Germinal center (tissue), 1 donor: ENCODE measurements around the gene SRRD.
"Not testable (repeated sequence)": the region's sequence is repeated elsewhere in the genome, so short reads cannot be mapped to it uniquely, and the experiment has no call there.

Experiments
- DNase-seq: peaks from one replicate; pipeline ENCODE4 v3.0.0; 2012; ENCODE audit warnings: mixed read lengths, low spot score

The SRRD gene

DNA sequence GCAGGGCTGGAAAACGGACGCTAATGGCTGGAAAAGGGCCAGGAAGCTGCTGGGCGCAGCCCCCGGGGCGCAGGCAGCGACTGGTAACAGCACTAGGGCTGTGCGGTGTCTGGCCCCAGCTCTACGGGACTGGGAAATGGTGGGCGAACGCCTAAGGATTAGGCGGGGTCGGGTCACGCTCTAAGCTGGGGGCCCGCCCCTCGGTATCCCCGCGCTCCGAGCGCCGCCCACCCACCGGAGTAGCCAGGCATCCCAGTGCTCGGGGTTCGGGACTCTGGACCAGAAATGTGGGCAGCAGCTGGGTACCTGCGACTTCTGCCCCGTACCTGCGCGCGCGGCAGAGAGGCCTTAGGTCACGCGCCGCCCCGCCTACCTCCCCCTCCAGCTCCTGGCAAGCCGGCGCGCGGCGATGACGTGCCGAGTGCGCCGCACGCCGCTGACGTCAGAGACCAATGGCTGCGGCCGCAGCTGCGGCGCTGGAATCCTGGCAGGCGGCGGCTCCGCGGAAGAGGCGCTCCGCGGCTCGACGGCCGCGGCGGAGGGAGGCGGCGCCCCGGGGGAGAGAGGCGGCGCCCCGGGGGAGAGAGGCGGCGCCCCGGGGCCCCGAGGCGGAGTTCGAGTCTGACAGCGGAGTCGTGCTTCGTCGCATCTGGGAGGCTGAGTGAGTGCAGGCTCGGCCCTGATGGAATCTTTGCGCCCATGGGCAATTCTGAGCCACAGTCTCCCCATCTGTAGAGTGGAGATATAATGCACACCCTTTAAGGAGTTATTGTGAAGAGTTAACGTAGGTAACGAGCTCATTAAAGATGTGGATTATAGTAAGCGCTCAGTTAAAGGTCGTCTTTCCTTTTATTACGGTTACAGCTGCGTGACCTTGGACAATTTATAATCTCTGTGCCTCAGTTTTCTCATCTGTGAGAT, at the start of gene SRRD, which contains the start of gene HPS4:
Gene SRRD (plus strand): TSS at position 439 of the 921 bp plus-strand sequence. CDS start 14 bp downstream, at position 453.
Gene HPS4 (minus strand): TSS at position 345 of the 921 bp plus-strand sequence. CDS start 2,021 bp downstream, outside the sequence.
- DNase-seq = peak; percentile 94

DNA sequence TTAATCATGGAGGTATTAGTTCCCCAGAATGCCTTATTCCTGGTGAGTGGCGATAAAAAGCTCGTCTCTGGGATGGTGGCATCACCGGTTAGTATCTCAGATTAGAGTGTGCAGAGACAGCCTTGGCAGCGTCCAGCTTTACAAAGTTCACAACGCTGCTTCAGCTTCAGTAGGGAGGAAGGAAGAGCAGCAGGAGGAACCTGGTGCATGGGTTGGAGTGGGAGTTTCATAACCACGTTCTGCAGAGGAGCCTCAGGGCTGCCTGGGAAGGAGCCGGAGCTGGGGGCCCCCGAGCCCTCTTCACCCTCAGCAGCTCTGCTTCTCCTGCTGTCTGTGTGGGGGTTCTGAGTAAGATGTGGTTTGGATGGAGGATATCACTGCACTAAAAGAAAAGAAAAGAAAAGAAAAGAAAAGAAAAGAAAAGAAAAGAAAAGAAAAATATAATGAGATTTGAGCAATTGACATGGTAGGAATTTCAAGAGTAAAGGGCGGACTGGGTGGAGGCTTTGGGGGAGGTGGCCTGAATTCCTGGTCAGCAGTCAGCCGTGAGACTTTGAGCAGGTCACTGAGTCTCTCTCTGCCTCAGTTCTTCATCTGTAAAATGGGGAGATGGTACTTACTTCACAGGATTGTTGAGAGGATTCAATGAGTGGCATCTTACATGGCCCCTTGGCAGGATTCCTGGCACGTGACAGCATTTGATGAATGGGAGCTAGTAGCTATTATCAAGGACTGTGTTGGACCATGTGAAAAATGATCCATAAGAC, 48.2 kb upstream of the SRRD start:
- DNase-seq = no peak

- DNase-seq = no peak
Measured at GRCh38 chr22:26436903-26437515, 46.7 kb upstream of the SRRD start.

DNA sequence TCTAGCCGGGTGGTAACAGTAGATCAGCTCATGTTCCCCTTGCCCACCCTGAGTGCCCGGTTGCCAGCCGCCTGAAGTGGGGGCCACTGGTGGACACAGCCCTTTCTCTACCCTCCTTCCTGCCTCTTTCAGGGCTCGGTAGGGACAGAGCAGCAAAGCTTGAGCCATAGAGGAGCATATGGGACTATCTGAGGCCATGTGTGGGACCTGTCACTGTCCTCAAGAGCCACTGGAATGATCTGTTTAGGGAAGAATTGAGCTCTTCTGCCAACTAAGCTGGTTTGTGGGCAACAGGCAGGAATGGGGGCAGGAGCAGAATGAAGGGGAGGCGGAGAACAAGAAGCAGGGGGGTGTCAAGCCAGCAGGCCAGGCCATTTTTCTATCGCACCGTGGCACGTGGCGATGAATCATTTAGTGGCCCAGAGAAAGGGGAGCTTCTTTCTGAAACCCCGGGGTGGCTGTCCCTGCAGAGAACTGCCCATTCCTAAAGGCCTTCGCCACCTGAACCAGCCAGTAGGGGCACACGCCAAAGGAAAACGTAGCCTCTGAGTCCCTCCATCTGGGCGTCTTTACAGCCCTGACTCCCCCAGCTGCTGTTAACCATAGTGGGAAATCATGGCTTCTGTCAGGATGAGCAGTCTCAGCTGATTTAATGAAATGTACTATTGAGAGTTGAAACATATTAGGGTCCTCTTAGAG, 45.8 kb upstream of the SRRD start:
- DNase-seq = no peak

GRCh38 chr22:26438776-26439175, 44.9 kb upstream of the SRRD start:
- not testable (repeated sequence) for DNase-seq

DNA sequence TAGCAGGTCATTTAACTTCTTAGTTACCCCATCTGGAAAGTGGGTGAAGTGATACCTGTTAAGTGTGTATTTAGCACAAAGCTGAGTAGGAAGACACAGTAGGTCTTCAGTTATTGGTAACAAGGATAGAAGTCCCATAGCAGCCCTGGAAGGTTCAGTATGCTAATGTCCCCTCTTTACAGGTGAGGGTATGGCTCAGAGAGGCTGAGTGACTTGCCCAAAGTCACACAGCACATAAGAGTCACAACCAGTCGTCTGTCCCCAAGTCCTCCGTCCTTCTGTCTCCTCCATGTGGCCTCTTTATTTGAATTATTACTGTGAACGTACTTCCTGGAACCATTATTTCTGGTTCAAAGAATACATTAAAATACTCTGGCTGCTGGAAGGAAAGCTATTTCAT, 44.1 kb upstream of the SRRD start:
- DNase-seq = no peak

DNA sequence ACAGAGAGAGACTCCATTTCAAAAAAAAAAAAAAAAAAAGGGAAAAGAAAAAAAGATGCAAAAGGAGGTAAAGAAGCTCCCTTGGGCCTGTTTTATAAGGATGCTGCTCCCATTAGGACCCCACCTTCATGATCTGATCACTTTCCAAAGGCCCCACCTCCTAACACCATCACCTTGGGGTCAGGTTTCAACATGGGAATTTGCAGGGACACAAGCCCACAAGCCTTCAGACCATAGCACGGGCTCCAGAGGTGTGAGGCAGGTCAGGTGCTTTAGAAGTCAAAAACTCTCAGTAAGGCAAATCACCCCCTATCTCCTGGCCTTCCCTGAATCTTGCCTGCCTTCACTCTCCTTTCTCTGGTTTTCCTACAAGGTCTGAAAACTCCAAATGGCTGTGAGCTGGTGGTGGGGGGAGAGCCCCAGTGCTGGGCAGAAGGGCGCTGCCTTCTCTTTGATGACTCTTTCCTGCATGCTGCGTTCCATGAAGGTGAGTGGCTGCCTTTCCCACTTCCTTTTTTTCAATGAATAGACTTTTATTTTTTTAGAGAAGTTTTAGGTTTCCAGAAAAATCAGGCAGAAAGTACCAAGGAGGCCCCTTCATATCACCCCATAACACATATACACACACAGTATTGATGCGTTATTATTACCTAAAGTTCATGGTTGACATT, 41.5 kb upstream of the SRRD start:
- DNase-seq = no peak

DNA sequence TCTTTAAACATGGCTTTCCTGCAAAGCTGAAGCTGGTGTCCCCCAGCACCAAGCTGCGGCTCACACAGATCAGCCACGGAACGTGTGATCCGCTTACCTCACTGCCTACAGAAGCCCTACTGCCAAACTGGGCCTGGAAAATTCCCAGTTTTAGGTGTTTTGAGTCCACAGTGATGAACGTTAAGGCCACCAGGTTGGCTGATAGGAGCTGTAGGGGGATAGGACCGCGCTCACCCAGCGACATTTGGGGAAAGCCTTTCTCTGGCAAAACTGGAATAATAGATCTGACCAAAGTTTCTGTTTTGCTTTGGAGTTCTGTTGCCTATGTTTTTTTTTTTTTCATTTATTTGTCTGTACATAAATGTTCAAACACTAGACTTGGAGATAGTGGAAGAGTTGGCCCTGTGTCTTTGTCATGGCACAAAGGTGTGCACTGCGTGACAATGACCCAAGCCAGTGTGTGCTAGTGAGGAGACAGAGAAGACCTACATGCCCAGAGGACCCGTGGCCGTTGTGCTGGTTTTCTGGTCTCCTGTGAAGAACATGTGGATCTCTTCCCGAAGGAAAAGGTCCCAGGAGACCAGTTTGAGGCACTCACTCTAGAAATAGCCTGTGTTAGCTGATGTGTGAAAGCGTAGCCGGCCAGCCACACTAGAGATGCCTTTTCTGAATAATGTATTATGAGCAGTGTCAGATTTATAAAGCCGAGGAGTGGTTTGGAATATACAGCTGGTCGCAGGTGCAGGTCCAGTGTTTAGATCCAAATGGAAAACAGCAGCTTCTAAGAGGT, 39.6 kb upstream of the SRRD start:
- no peak for DNase-seq

DNA sequence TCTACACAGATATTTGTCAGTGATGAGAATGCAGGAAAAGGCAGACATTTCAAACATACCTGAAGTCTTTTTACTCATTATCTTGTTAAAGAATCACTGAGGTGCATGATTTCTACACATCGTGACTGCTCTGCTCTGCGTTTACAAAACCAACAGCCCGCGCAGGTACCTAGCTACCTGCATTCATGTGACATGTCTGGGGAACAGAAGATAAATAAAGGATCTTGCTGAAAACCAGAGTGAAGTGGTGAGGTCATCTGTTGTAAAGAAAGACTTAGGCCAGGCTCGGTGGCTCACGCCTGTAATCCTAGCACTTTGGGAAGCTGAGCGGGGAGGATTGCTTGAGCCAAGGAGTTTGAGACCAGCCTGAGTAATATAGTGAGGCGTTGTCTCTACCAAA, 38.9 kb upstream of the SRRD start:
- no peak for DNase-seq

GRCh38 chr22:26445577-26446275, 38.0 kb upstream of the SRRD start:
- no peak for DNase-seq

- DNase-seq = no peak
Measured at GRCh38 chr22:26446808-26447515, 36.7 kb upstream of the SRRD start.

- no peak for DNase-seq
Measured at GRCh38 chr22:26447584-26448329, 35.9 kb upstream of the SRRD start.

GRCh38 chr22:26448334-26448733, 35.3 kb upstream of the SRRD start:
- DNase-seq = no peak

DNA sequence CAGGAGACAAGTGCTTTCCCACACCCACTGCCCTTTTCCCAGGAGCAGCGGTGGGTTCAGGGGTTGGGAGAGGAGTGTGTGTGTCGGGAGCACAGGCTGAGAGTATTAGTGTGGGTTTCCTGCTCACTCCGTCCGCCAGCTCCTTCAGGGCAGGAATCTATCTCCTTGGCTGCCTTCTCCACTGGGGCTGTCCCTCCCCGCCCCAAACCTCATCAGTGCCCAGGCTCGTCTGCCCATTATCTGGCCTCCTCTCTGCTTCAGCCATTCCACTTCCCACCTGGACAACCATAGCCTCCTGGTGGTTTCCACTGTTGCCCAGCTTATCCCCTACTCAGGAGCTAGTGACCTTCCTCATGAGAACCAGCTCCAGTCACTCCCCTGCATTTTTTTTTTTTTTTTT, 34.7 kb upstream of the SRRD start:
- no peak for DNase-seq

- DNase-seq = no peak
Measured at GRCh38 chr22:26450453-26451185, 33.1 kb upstream of the SRRD start.

DNA sequence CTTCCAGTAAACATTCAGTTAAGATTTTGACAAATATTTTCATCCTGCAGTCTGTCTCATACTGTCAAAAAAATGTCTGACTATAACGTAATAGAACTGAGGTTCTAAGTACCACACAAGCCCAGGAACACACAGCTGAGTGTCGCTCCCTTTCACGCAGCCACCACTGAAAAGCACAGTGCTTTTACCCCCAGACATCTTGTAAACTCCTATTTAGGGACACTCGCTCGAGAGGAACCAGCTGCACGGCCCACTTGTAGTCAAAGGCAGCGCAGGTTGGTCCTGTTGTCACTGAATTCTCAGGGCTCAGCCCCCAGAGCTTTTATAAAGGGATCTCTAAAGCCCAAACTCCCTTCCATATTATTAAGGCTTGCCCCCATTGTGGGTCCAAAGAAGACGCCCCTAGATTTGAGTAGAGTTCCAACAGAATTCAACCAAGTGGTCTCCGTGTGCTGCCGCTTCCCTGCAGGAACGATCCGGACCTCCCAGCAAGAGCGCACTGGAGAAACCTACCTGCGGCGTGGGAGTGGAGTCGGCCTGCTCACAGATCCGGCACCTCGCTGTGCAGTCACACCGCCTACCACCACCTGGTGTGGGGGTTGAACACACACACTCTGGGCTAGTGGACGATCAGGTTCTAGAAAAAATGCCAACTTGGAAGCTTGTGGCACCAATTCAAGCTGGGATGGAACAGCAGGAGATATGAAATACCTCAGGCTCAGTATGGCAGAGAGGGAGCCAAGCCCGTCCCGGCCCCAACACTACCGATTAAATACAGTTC, 31.3 kb upstream of the SRRD start:
- no peak for DNase-seq

- no peak for DNase-seq
Measured at GRCh38 chr22:26453216-26453615, 30.5 kb upstream of the SRRD start.
